ENCODE data around the gene MESP2. TPM values are rescaled to one million over a fixed set of nuclear protein-coding genes. Genes with fewer than 3 reads are reported as not detected.

Gene MESP2
- polyA plus RNA-seq, 1 of the 3 experiments (the other 2 are of a cell fraction), result 0.31 TPM

- Histone ChIP-seq H3K9ac (no peak overlapping the region), H3K9me3 (no peaks in the 10 kb centered on the region), H4K20me1 (ENCODE audit: insufficient read depth) (no peaks in the 10 kb centered on the region), H3K27me3 (ENCODE audit: insufficient read depth) (no peaks in the 10 kb centered on the region), H3K36me3 (replicated peaks in 1 of 2; ENCODE audit: control insufficient read depth in 1 of 2, insufficient read depth in 2 of 2, low read length in 1 of 2) (no peaks in the 10 kb centered on the region), H2AFZ (ENCODE audit: low read depth) (no peak overlapping the region), H3K4me3 (ENCODE audit: low read depth in 2 of 2, low read length in 1 of 2) (no peak overlapping the region), H3K79me2 (ENCODE audit: insufficient read depth) (no peaks in the 10 kb centered on the region), H3K9me2 (no peaks in the 10 kb centered on the region), H3K27ac (ENCODE audit: low read depth in 2 of 2, low read length in 1 of 2) (no peak overlapping the region), H3K4me1 (ENCODE audit: control insufficient read depth in 1 of 2, insufficient read depth in 2 of 2, low read depth in 1 of 2, low read length in 1 of 2) (peaks cover 0 to 2% of the 10 kb centered on the region in 2 experiments; a peak in 1 of 4 replicates), H3F3A (replicated peaks; ENCODE audit: insufficient read depth) (no peaks in the 10 kb centered on the region), H3K4me2 (no peak overlapping the region)
- ChIA-PET CTCF (interaction anchor here (1.2 to 2.5 kb wide), 2 partner anchors 15 to 129 kb away, joined by 6 to 9 read pairs; no protein-coding TSS in a partner anchor), POLR2A (no interaction called here)
- TF ChIP-seq RAD21 (IDR thresholded peaks at IDR 0.05; ENCODE audit: low read length), result no peak
- TF ChIP-seq RFX5 (IDR thresholded peaks at IDR 0.05; ENCODE audit: low read length), result no peak
- no peak for TF ChIP-seq POLR2AphosphoS5 (IDR thresholded peaks at IDR 0.05; ENCODE audit: low read depth, low read length)
- no peak for TF ChIP-seq USF1 (IDR thresholded peaks at IDR 0.05; ENCODE audit: borderline replicate concordance, low read depth)
- TF ChIP-seq PBX3 (IDR thresholded peaks at IDR 0.05), result no peak
- no peak for TF ChIP-seq ELF1 (IDR thresholded peaks at IDR 0.05)
- TF ChIP-seq FOXM1 (IDR thresholded peaks at IDR 0.05; ENCODE audit: low read depth), result no peak
- TF ChIP-seq RXRA (IDR thresholded peaks at IDR 0.05; ENCODE audit: borderline replicate concordance, low read depth), result no peak
- no peak for TF ChIP-seq SIN3A (IDR thresholded peaks at IDR 0.05; ENCODE audit: borderline replicate concordance, low read depth, low read length)
- no peak for TF ChIP-seq FOSL2 (IDR thresholded peaks at IDR 0.05; ENCODE audit: borderline replicate concordance, low read depth)
- TF ChIP-seq EP300 (IDR thresholded peaks at IDR 0.05; ENCODE audit: borderline replicate concordance in 1 of 2, low read depth in 1 of 2, low read length in 1 of 2), result no peak
- no peak for TF ChIP-seq NRF1 (IDR thresholded peaks at IDR 0.05; ENCODE audit: low read depth, low read length)
- TF ChIP-seq MXI1 (IDR thresholded peaks at IDR 0.05; ENCODE audit: low read depth, low read length), result no peak
- TF ChIP-seq GABPA (IDR thresholded peaks at IDR 0.05; ENCODE audit: low read depth), result no peak
- TF ChIP-seq USF2 (IDR thresholded peaks at IDR 0.05; ENCODE audit: borderline replicate concordance, low read depth, low read length), result no peak
- no peak for DNase-seq
- WGBS (ENCODE audit: low lambda C conversion rate), result 80% methylated on average over 6 of the region's 13 CpGs
Measured at GRCh38 chr15:89745131-89745530, 31.0 kb upstream of the MESP2 start.

- peaks cover 0 to 6% of the 10 kb centered on the region in 2 experiments; a peak in 1 of 4 replicates for H3K4me1 ChIP-seq (ENCODE audit: control insufficient read depth in 1 of 2, insufficient read depth in 2 of 2, low read depth in 1 of 2, low read length in 1 of 2)
- no peak overlapping the region for H3K9ac ChIP-seq
- WGBS (ENCODE audit: low lambda C conversion rate), result 11% methylated on average over 1 of the region's 1 CpG
- H4K20me1 ChIP-seq (ENCODE audit: insufficient read depth), result no peaks in the 10 kb centered on the region
- H3K27ac ChIP-seq (ENCODE audit: low read depth in 2 of 2, low read length in 1 of 2), result no peak overlapping the region
- ChIA-PET CTCF (interaction anchor here (1.2 kb wide), 1 partner anchor 14 kb away, joined by 6 read pairs; no protein-coding TSS in a partner anchor), POLR2A (no interaction called here)
- H3K27me3 ChIP-seq (ENCODE audit: insufficient read depth), result no peaks in the 10 kb centered on the region
- no peaks in the 10 kb centered on the region for H3K79me2 ChIP-seq (ENCODE audit: insufficient read depth)
- DNase-seq, result no peak
- H3K9me3 ChIP-seq, result no peaks in the 10 kb centered on the region
- no peak overlapping the region for H3K4me3 ChIP-seq (ENCODE audit: low read depth in 2 of 2, low read length in 1 of 2)
- no peak overlapping the region for H2AFZ ChIP-seq (ENCODE audit: low read depth)
- TF ChIP-seq SIN3A (IDR thresholded peaks at IDR 0.05; ENCODE audit: borderline replicate concordance, low read depth, low read length) (no peak), MAX (IDR thresholded peaks at IDR 0.05; ENCODE audit: low read depth) (no peak), TCF12 (IDR thresholded peaks at IDR 0.05) (no peak), SMC3 (IDR thresholded peaks at IDR 0.05; ENCODE audit: low read depth, low read length) (no peak), USF2 (IDR thresholded peaks at IDR 0.05; ENCODE audit: borderline replicate concordance, low read depth, low read length) (no peak), TAF1 (IDR thresholded peaks at IDR 0.05; ENCODE audit: borderline replicate concordance, low read depth, low read length) (no peak)
- H3F3A ChIP-seq (replicated peaks; ENCODE audit: insufficient read depth), result no peaks in the 10 kb centered on the region
- H3K36me3 ChIP-seq (replicated peaks in 1 of 2; ENCODE audit: control insufficient read depth in 1 of 2, insufficient read depth in 2 of 2, low read length in 1 of 2), result no peaks in the 10 kb centered on the region
- no peaks in the 10 kb centered on the region for H3K9me2 ChIP-seq
- H3K4me2 ChIP-seq, result no peak overlapping the region
Measured at GRCh38 chr15:89745768-89746167, 30.4 kb upstream of the MESP2 start.

All from SK-N-SH (cell line).